IPS-18a (cell line): ENCODE results near the gene LRRC10.

Experiments
- H3K27ac ChIP-seq: one replicate; pipeline ENCODE4 v1.5.1; 2013; ENCODE audit warnings: low read length
- H3K27me3 ChIP-seq: one replicate; pipeline ENCODE4 v1.6.1; 2013; ENCODE audit warnings: mild to moderate bottlenecking, low read length; ENCODE audit not compliant: control insufficient read depth, insufficient read depth
- H3K36me3 ChIP-seq: one replicate; pipeline ENCODE4 v1.6.1; 2013; ENCODE audit warnings: low read depth, low read length; ENCODE audit not compliant: control insufficient read depth
- H3K4me1 ChIP-seq: one replicate; pipeline ENCODE4 v1.6.1; 2013; ENCODE audit warnings: low read depth, low read length; ENCODE audit not compliant: control insufficient read depth
- H3K4me3 ChIP-seq: one replicate; pipeline ENCODE4 v1.5.1; 2013; ENCODE audit warnings: low read length
- H3K9ac ChIP-seq: one replicate; pipeline ENCODE4 v1.6.1; 2013; ENCODE audit warnings: mild to moderate bottlenecking, low read length, moderate library complexity
- H3K9me3 ChIP-seq: one replicate; pipeline ENCODE4 v1.6.1; 2013; ENCODE audit warnings: low read depth, low read length; ENCODE audit not compliant: control insufficient read depth

The LRRC10 gene

GRCh38 chr12:69563166-69563762 lies 47.4 kb downstream of the LRRC10 start:
- Histone ChIP-seq H3K27me3 (no peaks in the 10 kb centered on the region), H3K36me3 (no peaks in the 10 kb centered on the region), H3K9ac (no peak overlapping the region), H3K27ac (no peak overlapping the region), H3K4me1 (no peaks in the 10 kb centered on the region), H3K9me3 (no peaks in the 10 kb centered on the region), H3K4me3 (no peak overlapping the region)
